GM19351 (cell line): ENCODE results near the gene SUPT4H1.

Source experiments
- ATAC-seq: cut with Tn5 transposase; IDR thresholded peaks from one replicate; pipeline ENCODE4 v1.9.1; 2021; ENCODE audit warnings: mild to moderate bottlenecking, moderate library complexity; ENCODE audit not compliant: unreplicated experiment

The SUPT4H1 gene

GRCh38 chr17:58381124-58382035, 29.4 kb upstream of the SUPT4H1 start:
- no peak for ATAC-seq

GRCh38 chr17:58380207-58381123, 28.5 kb upstream of the SUPT4H1 start:
- no peak for ATAC-seq

GRCh38 chr17:58379511-58379824, 27.5 kb upstream of the SUPT4H1 start:
- no peak for ATAC-seq

- ATAC-seq, result no peak
These were observed 26.9 kb upstream of the SUPT4H1 start for GRCh38 chr17:58378733-58379510.

- no peak for ATAC-seq
These were observed 25.7 kb upstream of the SUPT4H1 start for GRCh38 chr17:58377661-58378060.

GRCh38 chr17:58377093-58377601, 25.1 kb upstream of the SUPT4H1 start:
- ATAC-seq, result no peak

- no peak for ATAC-seq
These were observed 24.5 kb upstream of the SUPT4H1 start for GRCh38 chr17:58376472-58377000.

- ATAC-seq, result no peak
These were observed 23.8 kb upstream of the SUPT4H1 start for GRCh38 chr17:58375811-58376210.

GRCh38 chr17:58375256-58375655, 23.3 kb upstream of the SUPT4H1 start:
- no peak for ATAC-seq

GRCh38 chr17:58373923-58374322, 21.9 kb upstream of the SUPT4H1 start:
- ATAC-seq, result no peak

GRCh38 chr17:58373003-58373402, 21.0 kb upstream of the SUPT4H1 start:
- ATAC-seq, result no peak

- ATAC-seq, result no peak
These were observed 19.4 kb upstream of the SUPT4H1 start for GRCh38 chr17:58371300-58371950.

- ATAC-seq, result no peak
These were observed 18.7 kb upstream of the SUPT4H1 start for GRCh38 chr17:58370716-58371115.

- no peak for ATAC-seq
These were observed 18.3 kb upstream of the SUPT4H1 start for GRCh38 chr17:58370309-58370708.

- ATAC-seq, result no peak
These were observed 17.4 kb upstream of the SUPT4H1 start for GRCh38 chr17:58369214-58370031.

- ATAC-seq, result no peak
These were observed 16.8 kb upstream of the SUPT4H1 start for GRCh38 chr17:58368860-58369213.

- ATAC-seq, result no peak
These were observed 15.5 kb upstream of the SUPT4H1 start for GRCh38 chr17:58367461-58367860.

GRCh38 chr17:58365980-58366595, 14.1 kb upstream of the SUPT4H1 start:
- ATAC-seq, result no peak
